HL-60/S4 (cell line): ENCODE data around the gene OR4C45.
"Not testable (repeated sequence)": the region's sequence is repeated elsewhere in the genome, so short reads cannot be mapped to it uniquely, and the experiment has no call there.

ENCODE experiments used
- in situ Hi-C: fragments of 300-500 bp; cut with MboI; formaldehyde crosslinking; loops from 2 replicates; pipeline ENCODE4 v1.14.3; 2022; ENCODE audit warnings: low sequenced_read_pairs

OR4C45 gene

GRCh38 chr11:50032574-50032973, at the start of gene OR4C45:
Gene OR4C45 (plus strand): TSS chr11:50032874.
- in situ Hi-C loops, result no loop called here

- in situ Hi-C loops, result no loop called here
Measured at GRCh38 chr11:49995565-49995964, 37.1 kb upstream of the OR4C45 start.

- in situ Hi-C loops, result no loop called here
Measured at GRCh38 chr11:50030193-50030592, 2.5 kb upstream of the OR4C45 start.

- in situ Hi-C loops, result not testable (repeated sequence)
Measured at GRCh38 chr11:50036239-50036638, 3.6 kb downstream of the OR4C45 start.

- in situ Hi-C loops, result no loop called here
Measured at GRCh38 chr11:50037251-50037650, 4.6 kb downstream of the OR4C45 start.

GRCh38 chr11:50044647-50045046, 12.0 kb downstream of the OR4C45 start:
- in situ Hi-C loops, result no loop called here

GRCh38 chr11:50063056-50063455, 30.4 kb downstream of the OR4C45 start:
- in situ Hi-C loops, result not testable (repeated sequence)

GRCh38 chr11:50070389-50070788, 37.7 kb downstream of the OR4C45 start:
- in situ Hi-C loops, result no loop called here

- in situ Hi-C loops, result no loop called here
Measured at GRCh38 chr11:50071584-50072225, 39.0 kb downstream of the OR4C45 start.

- in situ Hi-C loops, result no loop called here
Measured at GRCh38 chr11:50072226-50073112, 39.8 kb downstream of the OR4C45 start.

GRCh38 chr11:50073113-50074105, 40.7 kb downstream of the OR4C45 start:
- in situ Hi-C loops, result no loop called here

- in situ Hi-C loops, result no loop called here
Measured at GRCh38 chr11:50074161-50074560, 41.5 kb downstream of the OR4C45 start.

GRCh38 chr11:50075856-50076255, 43.2 kb downstream of the OR4C45 start:
- in situ Hi-C loops, result no loop called here

GRCh38 chr11:50077526-50077925, 44.9 kb downstream of the OR4C45 start:
- in situ Hi-C loops, result no loop called here

GRCh38 chr11:50078001-50078400, 45.3 kb downstream of the OR4C45 start:
- in situ Hi-C loops, result no loop called here

GRCh38 chr11:50078946-50079345, 46.3 kb downstream of the OR4C45 start:
- in situ Hi-C loops, result not testable (repeated sequence)

- in situ Hi-C loops, result no loop called here
Measured at GRCh38 chr11:50080256-50080655, 47.6 kb downstream of the OR4C45 start.
